Mesothelial cell of epicardium (in vitro differentiated cells): ENCODE data around the gene OCSTAMP. TPM values are rescaled to one million over a fixed set of nuclear protein-coding genes. Genes with fewer than 3 reads are reported as not detected.

Experiments used
- DNase-seq, 2 experiments: peaks; one replicate each; pipeline ENCODE4 v3.0.0; 2021; ENCODE audit warnings: low spot score in 2 of 2; ENCODE audit not compliant: unreplicated experiment in 2 of 2
- H3K27ac Mint-ChIP-seq: 2 replicates; pipeline ENCODE4 v1.8.0; 2021; ENCODE audit warnings: mixed read lengths
- H3K27me3 Mint-ChIP-seq: 2 replicates; pipeline ENCODE4 v1.8.0; 2021; ENCODE audit warnings: low read depth, mixed read lengths
- H3K36me3 Mint-ChIP-seq: 2 replicates; pipeline ENCODE4 v1.8.0; 2021; ENCODE audit warnings: mixed read lengths
- H3K4me1 Mint-ChIP-seq: 2 replicates; pipeline ENCODE4 v1.8.0; 2021; ENCODE audit warnings: mixed read lengths
- H3K4me3 Mint-ChIP-seq: 2 replicates; pipeline ENCODE4 v1.8.0; 2021; ENCODE audit warnings: mild to moderate bottlenecking, moderate library complexity, mixed read lengths
- H3K9me3 Mint-ChIP-seq: 2 replicates; pipeline ENCODE4 v1.8.0; 2021; ENCODE audit warnings: mixed read lengths
- total RNA-seq: library from RNA; stranded (reverse); gene quantifications from 3 replicates; pipeline ENCODE4 v1.2.1, GENCODE V29; 2021
- TF ChIP-seq, protein P1 (sequence below): fragments of 200-600 bp; sonication (generic); IDR thresholded peaks from one replicate; pipeline ENCODE4 v1.5.0; 2021; ENCODE audit warnings: antibody characterized with exemption; ENCODE audit not compliant: unreplicated experiment

The OCSTAMP gene
- total RNA-seq, 1 donor from 2014 or later: not detected

DNA sequence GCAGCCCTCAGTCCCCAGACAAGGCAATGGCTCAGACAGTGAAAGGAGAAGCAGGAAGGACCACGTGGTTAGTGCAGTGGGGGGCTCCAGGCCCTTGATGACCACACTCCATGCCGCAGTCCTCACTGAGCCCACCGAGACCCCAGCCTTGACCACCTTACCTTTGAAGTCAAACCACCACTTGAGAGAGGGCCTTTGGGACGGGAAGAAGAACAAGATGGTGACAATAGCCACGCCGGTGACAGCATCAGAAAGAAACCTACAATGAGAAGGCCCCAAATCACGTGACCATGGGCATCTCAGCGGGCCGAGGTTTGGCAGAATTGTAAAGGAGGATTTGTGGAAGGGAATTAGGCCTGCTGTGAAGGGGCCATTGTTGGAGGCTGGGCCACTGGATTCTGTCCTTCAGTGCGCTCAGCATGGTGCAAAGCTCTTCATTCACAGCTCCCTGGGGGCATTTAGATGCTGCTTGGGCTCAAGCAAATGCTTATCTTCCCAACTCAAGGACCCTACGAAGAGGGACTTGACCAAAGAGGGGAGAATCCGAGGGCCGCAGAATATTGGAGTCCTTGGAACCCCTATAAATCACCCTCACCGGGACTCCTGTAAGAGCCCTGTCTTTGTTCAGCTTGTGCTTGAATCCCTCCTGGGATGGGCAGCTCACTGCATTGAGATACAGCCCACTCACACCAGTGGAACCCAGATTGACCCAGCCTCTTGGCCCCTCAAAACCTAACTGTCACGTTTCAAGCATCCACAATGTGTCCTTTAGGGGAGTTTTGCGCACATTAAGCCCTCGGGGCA lies 33.2 kb upstream of the OCSTAMP start:
- Mint-ChIP-seq H3K27me3 (no peaks in the 10 kb centered on the region), H3K9me3 (peaks cover 8% of the 10 kb centered on the region), H3K27ac (no peak overlapping the region), H3K36me3 (peaks cover 10% of the 10 kb centered on the region), H3K4me3 (no peak overlapping the region), H3K4me1 (no peaks in the 10 kb centered on the region)
- TF ChIP-seq, protein P1, sequence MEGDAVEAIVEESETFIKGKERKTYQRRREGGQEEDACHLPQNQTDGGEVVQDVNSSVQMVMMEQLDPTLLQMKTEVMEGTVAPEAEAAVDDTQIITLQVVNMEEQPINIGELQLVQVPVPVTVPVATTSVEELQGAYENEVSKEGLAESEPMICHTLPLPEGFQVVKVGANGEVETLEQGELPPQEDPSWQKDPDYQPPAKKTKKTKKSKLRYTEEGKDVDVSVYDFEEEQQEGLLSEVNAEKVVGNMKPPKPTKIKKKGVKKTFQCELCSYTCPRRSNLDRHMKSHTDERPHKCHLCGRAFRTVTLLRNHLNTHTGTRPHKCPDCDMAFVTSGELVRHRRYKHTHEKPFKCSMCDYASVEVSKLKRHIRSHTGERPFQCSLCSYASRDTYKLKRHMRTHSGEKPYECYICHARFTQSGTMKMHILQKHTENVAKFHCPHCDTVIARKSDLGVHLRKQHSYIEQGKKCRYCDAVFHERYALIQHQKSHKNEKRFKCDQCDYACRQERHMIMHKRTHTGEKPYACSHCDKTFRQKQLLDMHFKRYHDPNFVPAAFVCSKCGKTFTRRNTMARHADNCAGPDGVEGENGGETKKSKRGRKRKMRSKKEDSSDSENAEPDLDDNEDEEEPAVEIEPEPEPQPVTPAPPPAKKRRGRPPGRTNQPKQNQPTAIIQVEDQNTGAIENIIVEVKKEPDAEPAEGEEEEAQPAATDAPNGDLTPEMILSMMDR: no peak
- DNase-seq: no peak

DNA sequence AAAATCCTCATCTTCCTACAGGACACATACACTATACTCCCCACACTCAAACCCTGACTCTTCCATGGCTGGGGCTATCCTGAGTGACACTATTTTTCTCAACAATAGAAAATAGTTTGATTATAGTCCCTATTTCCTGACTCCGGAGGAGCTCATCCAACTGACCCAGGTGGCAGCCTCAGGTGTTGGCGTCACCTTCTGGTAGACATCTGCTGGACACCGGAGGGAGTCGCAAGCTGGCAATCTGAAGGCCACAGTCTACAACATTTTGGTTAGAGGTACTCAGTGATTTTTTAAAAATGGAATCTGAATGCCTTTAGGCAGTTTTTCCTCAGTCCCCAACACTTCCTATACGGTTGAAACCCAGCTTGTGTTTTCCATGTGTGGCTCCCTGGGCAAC lies 32.2 kb upstream of the OCSTAMP start:
- TF ChIP-seq, protein P1: no peak
- Mint-ChIP-seq H3K27me3 (no peaks in the 10 kb centered on the region), H3K4me3 (no peak overlapping the region), H3K27ac (no peak overlapping the region), H3K4me1 (no peaks in the 10 kb centered on the region), H3K36me3 (peaks cover 10% of the 10 kb centered on the region), H3K9me3 (peaks cover 8% of the 10 kb centered on the region)
- no peak for DNase-seq

DNA sequence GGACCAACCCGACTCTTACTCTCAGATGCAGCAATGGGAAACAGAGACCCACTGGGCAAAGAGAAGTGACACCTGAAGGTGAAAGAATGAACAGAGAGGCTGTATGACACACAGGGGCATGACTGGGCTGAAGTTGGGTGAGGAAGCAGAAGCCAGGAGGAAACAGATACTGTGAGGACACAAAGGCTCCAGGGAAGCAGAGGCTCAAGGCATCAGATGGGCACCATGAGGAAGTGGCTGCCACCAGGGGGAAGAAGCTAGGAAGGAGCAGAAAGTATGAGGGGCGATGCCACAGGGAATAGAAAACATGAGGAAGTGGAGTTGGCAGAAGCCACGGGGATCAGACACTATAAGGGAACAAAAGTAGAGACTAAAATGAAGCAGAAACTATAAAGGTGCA lies 30.9 kb upstream of the OCSTAMP start:
- H3K27me3 Mint-ChIP-seq: no peaks in the 10 kb centered on the region
- H3K27ac Mint-ChIP-seq: no peak overlapping the region
- H3K4me3 Mint-ChIP-seq: no peak overlapping the region
- no peak for DNase-seq
- peaks cover 8% of the 10 kb centered on the region for H3K9me3 Mint-ChIP-seq
- TF ChIP-seq, protein P1: no peak
- H3K4me1 Mint-ChIP-seq: no peaks in the 10 kb centered on the region
- H3K36me3 Mint-ChIP-seq: peaks cover 12% of the 10 kb centered on the region

DNA sequence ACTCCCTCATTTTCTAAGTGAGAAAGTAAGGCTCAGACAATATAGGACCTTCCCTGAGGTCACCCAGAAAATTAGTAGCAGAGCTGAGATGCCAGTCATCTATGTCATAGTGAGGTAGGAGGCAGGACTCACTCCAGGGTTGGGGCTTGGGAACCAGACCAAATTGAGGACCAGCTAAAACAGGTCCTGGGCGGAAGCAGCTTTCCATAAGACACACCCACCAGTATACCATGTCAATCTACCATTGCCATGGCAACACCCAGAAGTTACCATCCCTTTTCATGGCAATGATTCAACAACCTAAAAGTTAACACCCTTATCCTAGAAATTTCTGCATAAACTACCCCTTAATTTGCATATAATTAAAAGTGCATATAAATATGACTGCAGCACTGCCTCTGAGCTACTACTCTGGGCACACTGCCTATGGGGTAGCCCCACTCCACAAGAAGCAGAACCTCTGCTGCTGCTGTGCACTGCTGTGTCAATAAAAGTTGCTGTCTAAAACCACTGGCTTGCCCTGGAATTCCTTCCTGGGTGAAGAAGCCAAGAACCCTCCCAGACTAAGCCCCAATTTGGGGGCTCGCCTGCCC lies 30.3 kb upstream of the OCSTAMP start:
- H3K27me3 Mint-ChIP-seq: no peaks in the 10 kb centered on the region
- no peak for DNase-seq
- H3K4me3 Mint-ChIP-seq: no peak overlapping the region
- TF ChIP-seq, protein P1: no peak
- H3K27ac Mint-ChIP-seq: no peak overlapping the region
- peaks cover 12% of the 10 kb centered on the region for H3K36me3 Mint-ChIP-seq
- no peaks in the 10 kb centered on the region for H3K4me1 Mint-ChIP-seq
- peaks cover 8% of the 10 kb centered on the region for H3K9me3 Mint-ChIP-seq

DNA sequence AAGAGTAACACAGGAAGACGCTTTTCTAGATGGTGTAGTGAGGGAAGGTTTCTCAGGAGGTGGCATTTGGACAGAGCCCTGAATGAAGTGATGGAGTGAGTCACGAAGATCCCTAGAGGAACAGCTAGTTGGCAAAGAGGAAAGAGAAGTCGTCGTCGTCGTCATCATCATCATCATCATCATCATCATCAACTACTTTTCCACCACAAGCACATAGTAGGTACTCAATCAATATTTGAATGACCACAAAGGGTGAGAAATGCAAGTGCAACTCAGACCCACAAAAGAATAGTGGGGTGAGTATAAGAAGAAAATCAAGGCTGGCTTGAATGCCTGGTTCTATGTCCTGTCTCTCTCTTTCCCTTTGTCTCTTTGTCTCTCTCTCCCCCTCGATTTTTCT lies 28.3 kb upstream of the OCSTAMP start:
- peaks cover 12% of the 10 kb centered on the region for H3K36me3 Mint-ChIP-seq
- no peaks in the 10 kb centered on the region for H3K4me1 Mint-ChIP-seq
- H3K4me3 Mint-ChIP-seq: no peak overlapping the region
- H3K9me3 Mint-ChIP-seq: peaks cover 8% of the 10 kb centered on the region
- TF ChIP-seq, protein P1: no peak
- no peak for DNase-seq
- H3K27me3 Mint-ChIP-seq: no peaks in the 10 kb centered on the region
- no peak overlapping the region for H3K27ac Mint-ChIP-seq
